ENCODE measurements around the gene PGM1.

PGM1 gene

DNA sequence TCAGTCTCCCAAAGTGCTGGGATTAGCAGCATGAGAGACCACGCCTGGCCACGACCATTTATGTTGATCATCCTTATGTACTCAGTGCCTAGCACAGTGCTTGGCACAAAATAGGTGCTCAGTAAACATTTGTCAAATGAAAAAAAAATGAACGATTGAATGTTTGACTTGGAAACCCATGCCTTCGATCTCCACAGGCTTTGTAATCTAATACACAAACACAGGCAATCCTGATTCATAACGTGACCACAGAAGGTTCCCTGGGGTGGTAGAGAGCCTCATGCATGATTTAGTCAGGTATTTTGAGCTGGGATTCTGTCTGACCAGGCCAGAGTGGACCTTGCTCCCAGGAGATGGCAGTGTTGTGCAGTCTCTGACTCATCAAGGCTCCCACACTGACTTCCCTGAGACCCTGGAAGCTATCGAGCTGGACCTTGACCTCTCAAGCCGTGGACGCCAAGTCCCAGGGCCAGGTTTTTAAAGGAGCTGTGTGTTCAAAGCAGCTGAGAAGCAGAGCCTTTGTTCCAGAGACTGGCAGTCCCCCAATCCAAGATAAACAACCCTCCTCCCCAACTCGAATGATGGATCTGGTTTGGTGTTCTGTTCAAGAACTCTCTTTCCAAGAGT, 81.1 kb downstream of the PGM1 start:
- Mint-ChIP-seq H3K27me3 (ENCODE audit: low read depth, poor library complexity) (no peaks in the 10 kb centered on the region), H3K4me3 (no peak overlapping the region), H3K4me1 (peaks cover 18% of the 10 kb centered on the region), H3K36me3 (ENCODE audit: low read depth) (no peaks in the 10 kb centered on the region), H3K27ac (no peak overlapping the region), H3K9me3 (peaks cover 8% of the 10 kb centered on the region)
- peak; percentile 74 for DNase-seq
- TF ChIP-seq, protein P1, sequence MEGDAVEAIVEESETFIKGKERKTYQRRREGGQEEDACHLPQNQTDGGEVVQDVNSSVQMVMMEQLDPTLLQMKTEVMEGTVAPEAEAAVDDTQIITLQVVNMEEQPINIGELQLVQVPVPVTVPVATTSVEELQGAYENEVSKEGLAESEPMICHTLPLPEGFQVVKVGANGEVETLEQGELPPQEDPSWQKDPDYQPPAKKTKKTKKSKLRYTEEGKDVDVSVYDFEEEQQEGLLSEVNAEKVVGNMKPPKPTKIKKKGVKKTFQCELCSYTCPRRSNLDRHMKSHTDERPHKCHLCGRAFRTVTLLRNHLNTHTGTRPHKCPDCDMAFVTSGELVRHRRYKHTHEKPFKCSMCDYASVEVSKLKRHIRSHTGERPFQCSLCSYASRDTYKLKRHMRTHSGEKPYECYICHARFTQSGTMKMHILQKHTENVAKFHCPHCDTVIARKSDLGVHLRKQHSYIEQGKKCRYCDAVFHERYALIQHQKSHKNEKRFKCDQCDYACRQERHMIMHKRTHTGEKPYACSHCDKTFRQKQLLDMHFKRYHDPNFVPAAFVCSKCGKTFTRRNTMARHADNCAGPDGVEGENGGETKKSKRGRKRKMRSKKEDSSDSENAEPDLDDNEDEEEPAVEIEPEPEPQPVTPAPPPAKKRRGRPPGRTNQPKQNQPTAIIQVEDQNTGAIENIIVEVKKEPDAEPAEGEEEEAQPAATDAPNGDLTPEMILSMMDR (IDR thresholded peaks at IDR 0.05), result peak; percentile 62

- Mint-ChIP-seq H3K4me3 (no peak overlapping the region), H3K9me3 (peaks cover 14% of the 10 kb centered on the region)
- TF ChIP-seq, protein P1 (IDR thresholded peaks at IDR 0.05), result no peak
Measured at GRCh38 chr1:63674865-63675419, 81.7 kb downstream of the PGM1 start.

DNA sequence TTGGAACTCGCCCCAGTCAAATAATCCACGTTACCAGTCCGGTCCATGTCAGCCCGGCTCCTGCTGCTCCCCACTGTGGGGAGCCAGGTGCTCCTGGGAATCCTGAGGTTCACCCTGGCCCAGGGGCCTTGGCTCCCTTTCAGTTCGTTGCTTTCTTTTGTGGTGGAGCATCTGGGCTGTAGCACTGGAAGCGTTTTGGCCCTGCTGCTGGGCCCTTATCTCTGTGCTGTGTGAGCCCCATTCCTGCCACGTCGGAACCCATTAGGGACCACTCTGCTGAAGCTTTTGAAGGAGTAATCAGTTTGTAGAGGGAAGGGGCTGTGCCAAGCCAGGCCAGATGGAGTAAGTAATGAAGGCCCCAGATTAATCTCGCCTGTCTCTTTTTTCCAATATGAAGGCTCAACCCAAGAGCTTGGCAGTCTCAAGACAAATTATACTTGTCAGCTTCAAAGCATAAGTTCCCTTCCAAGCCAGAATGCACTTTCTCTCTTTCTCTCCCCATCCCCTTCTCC, 82.3 kb downstream of the PGM1 start:
- H3K36me3 Mint-ChIP-seq (ENCODE audit: low read depth), result peaks cover 4% of the 10 kb centered on the region
- H3K9me3 Mint-ChIP-seq, result peaks cover 17% of the 10 kb centered on the region
- H3K4me3 Mint-ChIP-seq, result no peak overlapping the region
- peak overlapping the region; percentile 40 for H3K27ac Mint-ChIP-seq
- H3K4me1 Mint-ChIP-seq, result peaks cover 18% of the 10 kb centered on the region
- DNase-seq, result no peak
- TF ChIP-seq, protein P1 (IDR thresholded peaks at IDR 0.05), result no peak
- H3K27me3 Mint-ChIP-seq (ENCODE audit: low read depth, poor library complexity), result no peaks in the 10 kb centered on the region

More at GRCh38 chr1:63674865-63675419, 81.7 kb downstream of the PGM1 start:
- peaks cover 18% of the 10 kb centered on the region for H3K4me1 Mint-ChIP-seq
- H3K27ac Mint-ChIP-seq, result no peak overlapping the region
- peaks cover 3% of the 10 kb centered on the region for H3K36me3 Mint-ChIP-seq (ENCODE audit: low read depth)
- DNase-seq, result no peak
- no peaks in the 10 kb centered on the region for H3K27me3 Mint-ChIP-seq (ENCODE audit: low read depth, poor library complexity)

DNA sequence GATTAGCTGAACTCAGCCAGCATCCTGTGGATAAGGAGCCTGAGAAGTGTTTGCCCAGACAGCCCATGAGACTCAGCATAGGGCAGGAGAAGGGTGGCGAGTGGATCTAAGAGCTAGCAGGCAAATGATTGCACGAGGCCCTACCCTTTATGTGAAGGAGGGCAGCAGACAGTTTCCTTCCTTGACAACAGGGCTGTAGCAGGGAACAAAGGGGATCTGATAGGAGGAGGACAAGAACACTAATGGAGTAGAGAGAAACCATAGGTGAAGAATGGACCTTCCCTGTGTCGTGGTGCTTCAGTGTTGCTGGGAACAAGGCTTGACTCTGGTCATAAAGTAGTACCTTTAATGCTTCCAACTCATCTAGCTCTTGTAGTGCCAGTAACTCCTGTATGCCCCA, 84.3 kb downstream of the PGM1 start:
- peaks cover 17% of the 10 kb centered on the region for H3K9me3 Mint-ChIP-seq
- H3K27me3 Mint-ChIP-seq (ENCODE audit: low read depth, poor library complexity), result peaks cover 8% of the 10 kb centered on the region
- peaks cover 18% of the 10 kb centered on the region for H3K4me1 Mint-ChIP-seq
- H3K36me3 Mint-ChIP-seq (ENCODE audit: low read depth), result peaks cover 4% of the 10 kb centered on the region
- no peak for DNase-seq
- H3K27ac Mint-ChIP-seq, result no peak overlapping the region
- H3K4me3 Mint-ChIP-seq, result no peak overlapping the region
- TF ChIP-seq, protein P1 (IDR thresholded peaks at IDR 0.05), result no peak

DNA sequence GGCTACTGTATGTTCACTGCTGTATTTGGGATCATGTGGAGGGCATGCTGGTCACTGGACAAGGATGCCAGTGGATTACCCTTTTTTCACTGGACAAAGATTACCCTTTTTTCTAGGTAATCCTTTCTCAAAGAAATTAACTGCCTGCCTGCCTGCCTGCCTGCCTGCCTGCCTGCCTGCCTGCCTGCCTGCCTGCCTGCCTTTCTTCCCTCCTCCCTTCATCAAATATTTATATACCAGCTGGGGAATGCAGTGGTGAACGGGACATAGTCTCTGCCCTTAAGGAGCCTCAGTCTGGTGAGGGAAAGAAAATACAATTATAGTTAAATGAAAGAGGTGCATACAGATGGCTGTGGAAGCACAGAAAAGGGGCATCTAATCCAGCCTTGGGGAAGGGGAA, 85.0 kb downstream of the PGM1 start:
- Mint-ChIP-seq H3K36me3 (ENCODE audit: low read depth) (peaks cover 4% of the 10 kb centered on the region), H3K27me3 (ENCODE audit: low read depth, poor library complexity) (peaks cover 12% of the 10 kb centered on the region), H3K4me3 (no peak overlapping the region), H3K4me1 (peaks cover 18% of the 10 kb centered on the region), H3K27ac (no peak overlapping the region), H3K9me3 (peaks cover 17% of the 10 kb centered on the region)
- TF ChIP-seq, protein P1 (IDR thresholded peaks at IDR 0.05), result no peak
- no peak for DNase-seq

DNA sequence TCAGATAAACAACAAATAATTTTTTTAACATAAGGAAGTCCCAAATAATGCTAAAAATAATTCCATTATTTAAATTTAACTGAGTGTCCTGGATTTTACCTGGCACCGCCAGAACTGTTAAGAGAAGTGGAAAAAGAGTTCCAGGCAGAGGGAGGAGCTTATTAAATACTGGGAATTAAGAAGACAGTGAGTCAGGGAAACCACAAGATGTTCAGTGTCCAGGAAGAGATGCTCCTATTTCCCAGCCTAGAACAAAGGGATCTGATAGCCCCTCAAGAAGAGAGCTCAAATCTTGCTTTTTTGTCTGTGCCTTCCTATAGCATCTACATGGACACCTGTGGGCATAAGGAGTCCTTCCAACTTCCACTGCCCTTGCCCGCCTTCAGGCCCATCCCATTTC, 85.9 kb downstream of the PGM1 start:
- H3K36me3 Mint-ChIP-seq (ENCODE audit: low read depth), result peaks cover 4% of the 10 kb centered on the region
- H3K4me1 Mint-ChIP-seq, result peaks cover 18% of the 10 kb centered on the region
- no peak overlapping the region for H3K4me3 Mint-ChIP-seq
- no peak overlapping the region for H3K27ac Mint-ChIP-seq
- H3K9me3 Mint-ChIP-seq, result peaks cover 17% of the 10 kb centered on the region
- peaks cover 12% of the 10 kb centered on the region for H3K27me3 Mint-ChIP-seq (ENCODE audit: low read depth, poor library complexity)
- DNase-seq, result no peak
- TF ChIP-seq, protein P1 (IDR thresholded peaks at IDR 0.05), result no peak
